GM23338 (cell line): Measurements from ENCODE around the gene HSD17B1. TPM values are rescaled to one million over a fixed set of nuclear protein-coding genes. Genes with fewer than 3 reads are reported as not detected.

Experiments
- ATAC-seq: fragments of 200-7000 bp; cut with Tn5 transposase; 3 replicates; pipeline ENCODE4 v1.9.1; 2020
- DNase-seq: peaks from one replicate; pipeline ENCODE4 v3.0.0-alpha.2; 2015; ENCODE audit warnings: low spot score
- H2AFZ ChIP-seq: fragments of 200-600 bp; sonication (generic); 2 replicates; pipeline ENCODE4 v1.8.0; 2016; ENCODE audit warnings: antibody characterized with exemption, mild to moderate bottlenecking, moderate library complexity
- H3F3A ChIP-seq: fragments of 200-600 bp; sonication (generic); replicated peaks from 2 replicates; pipeline ENCODE4 v1.8.0; 2017; ENCODE audit warnings: antibody characterized with exemption, mixed run types, low read depth
- H3K27ac ChIP-seq: fragments of 200-600 bp; sonication (generic); 2 replicates; pipeline ENCODE4 v1.6.1; 2016; ENCODE audit warnings: low read depth
- H3K27me3 ChIP-seq: fragments of 200-600 bp; sonication (generic); 2 replicates; pipeline ENCODE4 v1.8.0; 2016; ENCODE audit warnings: mild to moderate bottlenecking, mixed run types, moderate library complexity; ENCODE audit not compliant: insufficient read depth
- H3K36me3 ChIP-seq: fragments of 200-600 bp; sonication (generic); 2 replicates; pipeline ENCODE4 v1.8.0; 2016; ENCODE audit warnings: mild to moderate bottlenecking; ENCODE audit not compliant: insufficient read depth
- H3K4me1 ChIP-seq: fragments of 200-600 bp; sonication (generic); 2 replicates; pipeline ENCODE4 v1.8.0; 2016; ENCODE audit warnings: mild to moderate bottlenecking, moderate library complexity; ENCODE audit not compliant: insufficient read depth
- H3K4me2 ChIP-seq: fragments of 200-600 bp; sonication (generic); 2 replicates; pipeline ENCODE4 v1.7.1; 2017; ENCODE audit warnings: mixed run types
- H3K4me3 ChIP-seq: fragments of 200-600 bp; sonication (generic); 2 replicates; pipeline ENCODE4 v1.6.1; 2016; ENCODE audit warnings: mixed run types
- H3K79me2 ChIP-seq: fragments of 200-600 bp; sonication (generic); replicated peaks from 2 replicates; pipeline ENCODE4 v1.8.0; 2017; ENCODE audit warnings: mild to moderate bottlenecking; ENCODE audit not compliant: insufficient read depth
- H3K9me2 ChIP-seq: fragments of 200-600 bp; sonication (generic); 2 replicates; pipeline ENCODE4 v1.8.0; 2017; ENCODE audit not compliant: insufficient read depth
- H4K20me1 ChIP-seq: fragments of 200-600 bp; sonication (generic); replicated peaks from 2 replicates; pipeline ENCODE4 v1.8.0; 2017; ENCODE audit warnings: mild to moderate bottlenecking; ENCODE audit not compliant: insufficient read depth
- H3K27ac Mint-ChIP-seq: 2 replicates; pipeline ENCODE4 v1.8.0; 2020; ENCODE audit warnings: inconsistent platforms, mild to moderate bottlenecking, moderate library complexity, mixed read lengths
- H3K27me3 Mint-ChIP-seq: 3 replicates; pipeline ENCODE4 v1.8.0; 2022; ENCODE audit warnings: low read depth, mild to moderate bottlenecking, moderate library complexity, mixed read lengths, inconsistent platforms; ENCODE audit not compliant: insufficient read depth, poor library complexity
- H3K36me3 Mint-ChIP-seq: 3 replicates; pipeline ENCODE4 v1.8.0; 2021; ENCODE audit warnings: low read depth, mild to moderate bottlenecking, inconsistent platforms, moderate library complexity, mixed read lengths
- H3K4me1 Mint-ChIP-seq: 3 replicates; pipeline ENCODE4 v1.8.0; 2020; ENCODE audit warnings: mild to moderate bottlenecking, inconsistent platforms, mixed read lengths
- H3K4me3 Mint-ChIP-seq: 3 replicates; pipeline ENCODE4 v1.8.0; 2021; ENCODE audit warnings: moderate library complexity, mild to moderate bottlenecking, inconsistent platforms, mixed read lengths
- H3K9me3 Mint-ChIP-seq: 3 replicates; pipeline ENCODE4 v1.8.0; 2020; ENCODE audit warnings: moderate library complexity, mild to moderate bottlenecking, inconsistent platforms, mixed read lengths
- CREB1 ChIP-seq: fragments of 250-450 bp; sonication (Bioruptor Pico); IDR thresholded peaks from 2 replicates; pipeline ENCODE4 v1.5.0; 2020; ENCODE audit warnings: low read depth, mild to moderate bottlenecking, moderate library complexity
- EZH2 ChIP-seq: fragments of 200-600 bp; sonication (generic); IDR thresholded peaks from one replicate; pipeline ENCODE4 v1.8.0; 2017; ENCODE audit warnings: antibody characterized with exemption, mild to moderate bottlenecking, low read depth; ENCODE audit not compliant: unreplicated experiment
- EZH2phosphoT487 ChIP-seq: fragments of 200-600 bp; sonication (generic); IDR thresholded peaks from one replicate; pipeline ENCODE4 v1.8.1; 2018; ENCODE audit warnings: antibody characterized with exemption; ENCODE audit not compliant: unreplicated experiment
- JUNB ChIP-seq: IDR thresholded peaks from one replicate; pipeline ENCODE4 v1.6.1; 2016; ENCODE audit warnings: antibody characterized with exemption; ENCODE audit not compliant: unreplicated experiment
- NANOG ChIP-seq: IDR thresholded peaks from 2 replicates; pipeline ENCODE4 v1.6.1; 2016; ENCODE audit warnings: antibody characterized with exemption, borderline replicate concordance
- POLR2AphosphoS5 ChIP-seq: IDR thresholded peaks from 2 replicates; pipeline ENCODE4 v1.6.1; 2016; ENCODE audit warnings: antibody characterized with exemption, low read depth
- STAT1 ChIP-seq: IDR thresholded peaks from one replicate; pipeline ENCODE4 v1.6.1; 2016; ENCODE audit warnings: antibody characterized with exemption; ENCODE audit not compliant: unreplicated experiment
- ZNF114 ChIP-seq: fragments of 250-450 bp; sonication (Bioruptor Pico); IDR thresholded peaks from 2 replicates; pipeline ENCODE4 v1.5.0; 2020; ENCODE audit warnings: mild to moderate bottlenecking, moderate library complexity
- ZNF331 ChIP-seq: fragments of 250-450 bp; sonication (Bioruptor Pico); IDR thresholded peaks from 2 replicates; pipeline ENCODE4 v1.5.0; 2020; ENCODE audit warnings: low read depth, mild to moderate bottlenecking, moderate library complexity
- polyA plus RNA-seq: library from polyadenylated mRNA; unstranded; fragments of >200 nt; fragmentation: Nextera tagmentation; extraction: Ambion mirVana; gene quantifications from 2 replicates; pipeline ENCODE4 v1.2.1, GENCODE V29; 2016
- total RNA-seq: library from RNA; depleted of rRNA; stranded (reverse); fragments of >200 nt; shearing (Covaris generic); gene quantifications from 2 replicates; pipeline ENCODE4 v1.2.3, GENCODE V29; 2014
- TF ChIP-seq, protein P1 (sequence below): IDR thresholded peaks from 2 replicates; pipeline ENCODE4 v1.6.1; 2016; ENCODE audit warnings: antibody characterized with exemption
- TF ChIP-seq, protein P2 (sequence below), 2 experiments: fragments of 200-600 bp in 1 of 2; sonication (generic) in 1 of 2; conservative IDR thresholded peaks; 2 replicates each; pipeline versions ENCODE4 v1.5.1 to v1.6.1; 2016 to 2017; ENCODE audit warnings: antibody characterized with exemption in 2 of 2, low read depth in 2 of 2, mild to moderate bottlenecking in 2 of 2, moderate library complexity in 1 of 2
- TF ChIP-seq, protein P3 (sequence below): fragments of 250-450 bp; sonication (Bioruptor Pico); IDR thresholded peaks from 2 replicates; pipeline ENCODE4 v1.5.0; 2020; ENCODE audit warnings: mild to moderate bottlenecking, moderate library complexity

The HSD17B1 gene
- total and polyA plus RNA-seq, 2 experiments from 2014 or later = 0.97 to 1.7 TPM

DNA sequence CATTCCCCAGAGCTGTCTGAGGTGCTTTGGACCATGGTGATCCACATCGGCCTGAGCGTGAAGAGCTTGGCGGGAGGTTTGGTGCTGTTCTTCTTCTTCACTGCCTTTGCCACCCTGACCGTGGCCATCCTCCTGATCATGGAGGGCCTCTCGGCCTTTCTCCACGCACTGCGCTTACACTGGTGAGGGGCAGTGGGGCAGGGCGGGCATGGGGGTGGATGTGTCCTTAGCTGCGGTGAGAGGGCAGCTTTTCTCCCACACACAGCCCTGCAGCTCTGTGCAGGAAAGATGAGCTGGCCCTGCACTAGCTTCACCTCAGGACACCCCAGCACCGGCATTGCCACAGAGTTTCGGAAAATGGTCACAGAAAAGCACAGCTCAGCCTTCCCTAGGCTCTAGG lies 38.4 kb upstream of the HSD17B1 start:
- Histone ChIP-seq H3F3A (no peaks in the 10 kb centered on the region), H3K27ac (no peak overlapping the region), H3K4me1 (peaks cover 9% of the 10 kb centered on the region), H3K4me3 (no peak overlapping the region), H2AFZ (no peak overlapping the region), H3K36me3 (no peaks in the 10 kb centered on the region; the same call in 1 of the 2 replicates), H3K4me2 (no peak overlapping the region), H3K79me2 (no peaks in the 10 kb centered on the region), H4K20me1 (peaks cover 14% of the 10 kb centered on the region), H3K9me2 (no peaks in the 10 kb centered on the region), H3K27me3 (no peaks in the 10 kb centered on the region)
- H3K27ac Mint-ChIP-seq = no peak overlapping the region
- no peaks in the 10 kb centered on the region for H3K9me3 Mint-ChIP-seq
- no peak for DNase-seq
- peaks cover 19% of the 10 kb centered on the region for H3K36me3 Mint-ChIP-seq
- TF ChIP-seq, protein P1, sequence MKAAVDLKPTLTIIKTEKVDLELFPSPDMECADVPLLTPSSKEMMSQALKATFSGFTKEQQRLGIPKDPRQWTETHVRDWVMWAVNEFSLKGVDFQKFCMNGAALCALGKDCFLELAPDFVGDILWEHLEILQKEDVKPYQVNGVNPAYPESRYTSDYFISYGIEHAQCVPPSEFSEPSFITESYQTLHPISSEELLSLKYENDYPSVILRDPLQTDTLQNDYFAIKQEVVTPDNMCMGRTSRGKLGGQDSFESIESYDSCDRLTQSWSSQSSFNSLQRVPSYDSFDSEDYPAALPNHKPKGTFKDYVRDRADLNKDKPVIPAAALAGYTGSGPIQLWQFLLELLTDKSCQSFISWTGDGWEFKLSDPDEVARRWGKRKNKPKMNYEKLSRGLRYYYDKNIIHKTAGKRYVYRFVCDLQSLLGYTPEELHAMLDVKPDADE = no peak
- TF ChIP-seq POLR2AphosphoS5 (no peak), EZH2 (no peak)
- ATAC-seq = no peak
- peaks cover 22% of the 10 kb centered on the region for H3K27me3 Mint-ChIP-seq
- no peak overlapping the region for H3K4me3 Mint-ChIP-seq
- H3K4me1 Mint-ChIP-seq = peaks cover 17% of the 10 kb centered on the region

DNA sequence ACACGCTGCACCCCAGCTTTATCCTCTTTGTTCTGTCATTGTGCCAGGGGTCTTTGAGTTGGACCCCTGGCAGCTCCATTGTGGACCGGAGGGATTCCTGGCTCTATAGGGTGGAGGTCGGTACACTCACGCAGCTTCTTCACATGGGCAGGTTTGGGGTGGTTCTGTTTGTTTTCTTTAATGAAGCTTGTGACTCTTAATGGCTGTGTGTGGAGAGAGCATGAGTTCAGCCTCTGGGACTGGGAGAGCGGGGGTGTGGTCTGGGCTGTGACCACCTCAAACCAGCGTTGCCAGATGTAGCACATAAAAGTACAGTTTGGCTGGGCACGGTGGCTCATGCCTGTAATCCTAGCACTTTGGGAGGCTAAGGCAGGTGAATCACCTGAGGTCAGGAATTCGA lies 37.9 kb upstream of the HSD17B1 start:
- H3K79me2 ChIP-seq = no peaks in the 10 kb centered on the region
- H3K36me3 ChIP-seq = no peaks in the 10 kb centered on the region
- H3K4me3 Mint-ChIP-seq = no peak overlapping the region
- no peak overlapping the region for H3K4me3 ChIP-seq
- H2AFZ ChIP-seq = no peak overlapping the region
- H3K9me2 ChIP-seq = no peaks in the 10 kb centered on the region
- H4K20me1 ChIP-seq = peaks cover 18% of the 10 kb centered on the region
- ATAC-seq = no peak
- H3K9me3 Mint-ChIP-seq = no peaks in the 10 kb centered on the region
- no peak overlapping the region for H3K4me2 ChIP-seq
- H3K27me3 ChIP-seq = no peaks in the 10 kb centered on the region
- peaks cover 16% of the 10 kb centered on the region for H3K36me3 Mint-ChIP-seq
- no peak overlapping the region for H3K27ac ChIP-seq
- 0 out of 2 replicates have a peak, but pooled peaks cover 3% of the 10 kb centered on the region for H3F3A ChIP-seq
- H3K4me1 Mint-ChIP-seq = peaks cover 23% of the 10 kb centered on the region
- H3K4me1 ChIP-seq = peaks cover 14% of the 10 kb centered on the region
- no peak overlapping the region for H3K27ac Mint-ChIP-seq
- no peak for DNase-seq
- peaks cover 28% of the 10 kb centered on the region for H3K27me3 Mint-ChIP-seq
- TF ChIP-seq CREB1 = no peak
- no peak for TF ChIP-seq EZH2
- TF ChIP-seq STAT1 = no peak
- TF ChIP-seq, protein P1 = no peak
- TF ChIP-seq ZNF114 (CRISPR knock-in tag) = no peak
- TF ChIP-seq, protein P2, sequence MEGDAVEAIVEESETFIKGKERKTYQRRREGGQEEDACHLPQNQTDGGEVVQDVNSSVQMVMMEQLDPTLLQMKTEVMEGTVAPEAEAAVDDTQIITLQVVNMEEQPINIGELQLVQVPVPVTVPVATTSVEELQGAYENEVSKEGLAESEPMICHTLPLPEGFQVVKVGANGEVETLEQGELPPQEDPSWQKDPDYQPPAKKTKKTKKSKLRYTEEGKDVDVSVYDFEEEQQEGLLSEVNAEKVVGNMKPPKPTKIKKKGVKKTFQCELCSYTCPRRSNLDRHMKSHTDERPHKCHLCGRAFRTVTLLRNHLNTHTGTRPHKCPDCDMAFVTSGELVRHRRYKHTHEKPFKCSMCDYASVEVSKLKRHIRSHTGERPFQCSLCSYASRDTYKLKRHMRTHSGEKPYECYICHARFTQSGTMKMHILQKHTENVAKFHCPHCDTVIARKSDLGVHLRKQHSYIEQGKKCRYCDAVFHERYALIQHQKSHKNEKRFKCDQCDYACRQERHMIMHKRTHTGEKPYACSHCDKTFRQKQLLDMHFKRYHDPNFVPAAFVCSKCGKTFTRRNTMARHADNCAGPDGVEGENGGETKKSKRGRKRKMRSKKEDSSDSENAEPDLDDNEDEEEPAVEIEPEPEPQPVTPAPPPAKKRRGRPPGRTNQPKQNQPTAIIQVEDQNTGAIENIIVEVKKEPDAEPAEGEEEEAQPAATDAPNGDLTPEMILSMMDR (conservative IDR thresholded peaks at IDR 0.05; ENCODE audit: low read depth in 2 of 2) = no peak
- TF ChIP-seq, protein P3, sequence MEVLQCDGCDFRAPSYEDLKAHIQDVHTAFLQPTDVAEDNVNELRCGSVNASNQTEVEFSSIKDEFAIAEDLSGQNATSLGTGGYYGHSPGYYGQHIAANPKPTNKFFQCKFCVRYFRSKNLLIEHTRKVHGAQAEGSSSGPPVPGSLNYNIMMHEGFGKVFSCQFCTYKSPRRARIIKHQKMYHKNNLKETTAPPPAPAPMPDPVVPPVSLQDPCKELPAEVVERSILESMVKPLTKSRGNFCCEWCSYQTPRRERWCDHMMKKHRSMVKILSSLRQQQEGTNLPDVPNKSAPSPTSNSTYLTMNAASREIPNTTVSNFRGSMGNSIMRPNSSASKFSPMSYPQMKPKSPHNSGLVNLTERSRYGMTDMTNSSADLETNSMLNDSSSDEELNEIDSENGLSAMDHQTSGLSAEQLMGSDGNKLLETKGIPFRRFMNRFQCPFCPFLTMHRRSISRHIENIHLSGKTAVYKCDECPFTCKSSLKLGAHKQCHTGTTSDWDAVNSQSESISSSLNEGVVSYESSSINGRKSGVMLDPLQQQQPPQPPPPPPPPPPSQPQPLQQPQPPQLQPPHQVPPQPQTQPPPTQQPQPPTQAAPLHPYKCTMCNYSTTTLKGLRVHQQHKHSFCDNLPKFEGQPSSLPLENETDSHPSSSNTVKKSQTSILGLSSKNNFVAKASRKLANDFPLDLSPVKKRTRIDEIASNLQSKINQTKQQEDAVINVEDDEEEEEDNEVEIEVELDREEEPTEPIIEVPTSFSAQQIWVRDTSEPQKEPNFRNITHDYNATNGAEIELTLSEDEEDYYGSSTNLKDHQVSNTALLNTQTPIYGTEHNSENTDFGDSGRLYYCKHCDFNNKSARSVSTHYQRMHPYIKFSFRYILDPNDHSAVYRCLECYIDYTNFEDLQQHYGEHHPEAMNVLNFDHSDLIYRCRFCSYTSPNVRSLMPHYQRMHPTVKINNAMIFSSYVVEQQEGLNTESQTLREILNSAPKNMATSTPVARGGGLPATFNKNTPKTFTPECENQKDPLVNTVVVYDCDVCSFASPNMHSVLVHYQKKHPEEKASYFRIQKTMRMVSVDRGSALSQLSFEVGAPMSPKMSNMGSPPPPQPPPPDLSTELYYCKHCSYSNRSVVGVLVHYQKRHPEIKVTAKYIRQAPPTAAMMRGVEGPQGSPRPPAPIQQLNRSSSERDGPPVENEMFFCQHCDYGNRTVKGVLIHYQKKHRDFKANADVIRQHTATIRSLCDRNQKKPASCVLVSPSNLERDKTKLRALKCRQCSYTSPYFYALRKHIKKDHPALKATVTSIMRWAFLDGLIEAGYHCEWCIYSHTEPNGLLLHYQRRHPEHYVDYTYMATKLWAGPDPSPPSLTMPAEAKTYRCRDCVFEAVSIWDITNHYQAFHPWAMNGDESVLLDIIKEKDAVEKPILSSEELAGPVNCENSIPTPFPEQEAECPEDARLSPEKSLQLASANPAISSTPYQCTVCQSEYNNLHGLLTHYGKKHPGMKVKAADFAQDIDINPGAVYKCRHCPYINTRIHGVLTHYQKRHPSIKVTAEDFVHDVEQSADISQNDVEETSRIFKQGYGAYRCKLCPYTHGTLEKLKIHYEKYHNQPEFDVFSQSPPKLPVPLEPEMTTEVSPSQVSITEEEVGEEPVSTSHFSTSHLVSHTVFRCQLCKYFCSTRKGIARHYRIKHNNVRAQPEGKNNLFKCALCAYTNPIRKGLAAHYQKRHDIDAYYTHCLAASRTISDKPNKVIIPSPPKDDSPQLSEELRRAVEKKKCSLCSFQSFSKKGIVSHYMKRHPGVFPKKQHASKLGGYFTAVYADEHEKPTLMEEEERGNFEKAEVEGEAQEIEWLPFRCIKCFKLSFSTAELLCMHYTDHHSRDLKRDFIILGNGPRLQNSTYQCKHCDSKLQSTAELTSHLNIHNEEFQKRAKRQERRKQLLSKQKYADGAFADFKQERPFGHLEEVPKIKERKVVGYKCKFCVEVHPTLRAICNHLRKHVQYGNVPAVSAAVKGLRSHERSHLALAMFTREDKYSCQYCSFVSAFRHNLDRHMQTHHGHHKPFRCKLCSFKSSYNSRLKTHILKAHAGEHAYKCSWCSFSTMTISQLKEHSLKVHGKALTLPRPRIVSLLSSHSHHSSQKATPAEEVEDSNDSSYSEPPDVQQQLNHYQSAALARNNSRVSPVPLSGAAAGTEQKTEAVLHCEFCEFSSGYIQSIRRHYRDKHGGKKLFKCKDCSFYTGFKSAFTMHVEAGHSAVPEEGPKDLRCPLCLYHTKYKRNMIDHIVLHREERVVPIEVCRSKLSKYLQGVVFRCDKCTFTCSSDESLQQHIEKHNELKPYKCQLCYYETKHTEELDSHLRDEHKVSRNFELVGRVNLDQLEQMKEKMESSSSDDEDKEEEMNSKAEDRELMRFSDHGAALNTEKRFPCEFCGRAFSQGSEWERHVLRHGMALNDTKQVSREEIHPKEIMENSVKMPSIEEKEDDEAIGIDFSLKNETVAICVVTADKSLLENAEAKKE (CRISPR knock-in tag) = no peak
- no peak for TF ChIP-seq EZH2phosphoT487
- no peak for TF ChIP-seq ZNF331 (CRISPR knock-in tag)
- TF ChIP-seq JUNB = no peak
- TF ChIP-seq NANOG = no peak
